WTC11 (cell line): ENCODE measurements around the gene LMTK2. TPM values are rescaled to one million over a fixed set of nuclear protein-coding genes. Genes with fewer than 3 reads are reported as not detected.

Source experiments
- ATAC-seq: fragments of 200-7000 bp; cut with Tn5 transposase; 2 replicates; pipeline ENCODE4 v1.10.0; 2021; ENCODE audit warnings: mild to moderate bottlenecking, moderate library complexity
- CTCF ChIA-PET: fragments of 300-600 bp; sonication (Branson Sonifier 250); formaldehyde crosslinking; loops from one replicate; lab custom pipeline; 2021; ENCODE audit warnings: antibody characterized with exemption; lab: Charles Lee
- POLR2A ChIA-PET: fragments of 350-600 bp; sonication (Branson Sonifier 250); formaldehyde crosslinking; loops from one replicate; lab custom pipeline; 2021; ENCODE audit warnings: antibody characterized with exemption; lab: Charles Lee
- DNase-seq: peaks from one replicate; pipeline ENCODE4 v3.0.0; 2021; ENCODE audit warnings: low spot score
- H3K27ac Mint-ChIP-seq: 2 replicates; pipeline ENCODE4 v1.8.0; 2021; ENCODE audit warnings: mixed read lengths
- H3K27me3 Mint-ChIP-seq: 2 replicates; pipeline ENCODE4 v1.8.0; 2021; ENCODE audit warnings: low read depth, mild to moderate bottlenecking, moderate library complexity, mixed read lengths
- H3K36me3 Mint-ChIP-seq: 2 replicates; pipeline ENCODE4 v1.8.0; 2021; ENCODE audit warnings: mixed read lengths
- H3K4me1 Mint-ChIP-seq: 2 replicates; pipeline ENCODE4 v1.8.0; 2022; ENCODE audit warnings: mixed read lengths
- H3K4me3 Mint-ChIP-seq: 2 replicates; pipeline ENCODE4 v1.8.0; 2021; ENCODE audit warnings: mild to moderate bottlenecking, moderate library complexity, mixed read lengths
- H3K9me3 Mint-ChIP-seq: 2 replicates; pipeline ENCODE4 v1.8.0; 2021; ENCODE audit warnings: mixed read lengths
- ATF1 ChIP-seq: sonication (generic); formaldehyde crosslinking; IDR thresholded peaks from 2 replicates; pipeline ENCODE4 v1.8.1; 2023; ENCODE audit warnings: mild to moderate bottlenecking, moderate library complexity, missing genetic modification reagents
- E2F4 ChIP-seq: sonication (generic); formaldehyde crosslinking; IDR thresholded peaks from 2 replicates; pipeline ENCODE4 v1.8.1; 2022; ENCODE audit warnings: low read depth, mild to moderate bottlenecking, moderate library complexity, missing genetic modification reagents, borderline replicate concordance
- EMX1 ChIP-seq: fragments of 250-450 bp; sonication (Bioruptor Pico); IDR thresholded peaks from 2 replicates; pipeline ENCODE4 v1.8.0; 2021; ENCODE audit warnings: mild to moderate bottlenecking
- GRHL2 ChIP-seq: fragments of 250-450 bp; sonication (Bioruptor Pico); IDR thresholded peaks from 2 replicates; pipeline ENCODE4 v1.8.0; 2022; ENCODE audit warnings: mild to moderate bottlenecking, moderate library complexity; ENCODE audit not compliant: insufficient replicate concordance, severe bottlenecking
- HMGA2 ChIP-seq: fragments of 250-450 bp; sonication (Bioruptor Pico); IDR thresholded peaks from 2 replicates; pipeline ENCODE4 v1.4.0; 2021; ENCODE audit warnings: mild to moderate bottlenecking, moderate library complexity
- NFE2L1 ChIP-seq: sonication (generic); formaldehyde crosslinking; IDR thresholded peaks from 2 replicates; pipeline ENCODE4 v1.8.1; 2023; ENCODE audit warnings: missing genetic modification reagents
- NR1H2 ChIP-seq: sonication (generic); formaldehyde crosslinking; IDR thresholded peaks from 2 replicates; pipeline ENCODE4 v1.9.0; 2021; ENCODE audit warnings: mild to moderate bottlenecking, moderate library complexity, missing genetic modification reagents
- RELA ChIP-seq: sonication (generic); formaldehyde crosslinking; IDR thresholded peaks from 2 replicates; pipeline ENCODE4 v1.8.1; 2022; ENCODE audit warnings: missing genetic modification reagents, mild to moderate bottlenecking, borderline replicate concordance
- RORB ChIP-seq: fragments of 250-450 bp; sonication (Bioruptor Pico); IDR thresholded peaks from 2 replicates; pipeline ENCODE4 v1.9.0; 2021; ENCODE audit warnings: mild to moderate bottlenecking
- TCF7 ChIP-seq: sonication (generic); formaldehyde crosslinking; IDR thresholded peaks from 2 replicates; pipeline ENCODE4 v1.8.0; 2022; ENCODE audit warnings: mild to moderate bottlenecking, low read depth, missing genetic modification reagents, moderate library complexity
- TEAD1 ChIP-seq: sonication (generic); formaldehyde crosslinking; IDR thresholded peaks from 2 replicates; pipeline ENCODE4 v1.8.0; 2022; ENCODE audit warnings: mild to moderate bottlenecking, missing genetic modification reagents
- ZNF121 ChIP-seq: sonication (generic); formaldehyde crosslinking; IDR thresholded peaks from 2 replicates; pipeline ENCODE4 v1.8.0; 2023; ENCODE audit warnings: missing genetic modification reagents
- ZNF232 ChIP-seq: sonication (generic); formaldehyde crosslinking; IDR thresholded peaks from 2 replicates; pipeline ENCODE4 v1.8.0; 2022; ENCODE audit warnings: mild to moderate bottlenecking, missing genetic modification reagents
- ZNF317 ChIP-seq: sonication (generic); formaldehyde crosslinking; IDR thresholded peaks from 2 replicates; pipeline ENCODE4 v1.8.1; 2023; ENCODE audit warnings: low read depth, mild to moderate bottlenecking, moderate library complexity, missing genetic modification reagents, borderline replicate concordance
- total RNA-seq: library from RNA; stranded (reverse); gene quantifications from 3 replicates; pipeline ENCODE4 v1.2.3, GENCODE V29; 2021
- TF ChIP-seq, protein P1 (sequence below): sonication (generic); formaldehyde crosslinking; IDR thresholded peaks from 2 replicates; pipeline ENCODE4 v1.8.1; 2023; ENCODE audit warnings: mild to moderate bottlenecking, missing genetic modification reagents, moderate library complexity
- TF ChIP-seq, protein P2 (sequence below): sonication (generic); formaldehyde crosslinking; IDR thresholded peaks from 2 replicates; pipeline ENCODE4 v1.8.1; 2022; ENCODE audit warnings: low read depth, missing genetic modification reagents, borderline replicate concordance
- TF ChIP-seq, protein P3 (sequence below): fragments of 250-450 bp; sonication (Bioruptor Pico); conservative IDR thresholded peaks from 2 replicates; pipeline ENCODE4 v1.9.0; 2021; ENCODE audit warnings: mild to moderate bottlenecking
- TF ChIP-seq, protein P4 (sequence below): sonication (generic); formaldehyde crosslinking; IDR thresholded peaks from 2 replicates; pipeline ENCODE4 v1.8.0; 2022; ENCODE audit warnings: missing genetic modification reagents
- TF ChIP-seq, protein P5 (sequence below): fragments of 250-450 bp; sonication (Bioruptor Pico); IDR thresholded peaks from 2 replicates; pipeline ENCODE4 v1.9.0; 2021; ENCODE audit warnings: moderate library complexity, mild to moderate bottlenecking, inconsistent platforms, borderline replicate concordance
- TF ChIP-seq, protein P6 (sequence below): sonication (generic); formaldehyde crosslinking; conservative IDR thresholded peaks from 2 replicates; pipeline ENCODE4 v1.8.1; 2023; ENCODE audit warnings: mild to moderate bottlenecking, low read depth, missing genetic modification reagents, moderate library complexity

The LMTK2 gene
- total RNA-seq, 1 experiment from 2014 or later, result 24.3 TPM

- ATAC-seq (peak; percentile 10; the same call in 1 of the 2 replicates), DNase-seq (no peak)
- Mint-ChIP-seq H3K4me1 (peaks cover 54% of the 10 kb centered on the region), H3K27me3 (no peaks in the 10 kb centered on the region), H3K36me3 (peaks cover 2% of the 10 kb centered on the region; the same call in 1 of the 2 replicates), H3K27ac (peak overlapping the region; percentile 88), H3K4me3 (no peak overlapping the region), H3K9me3 (no peaks in the 10 kb centered on the region)
- POLR2A ChIA-PET, result no interaction called here
- CTCF ChIA-PET, result interaction anchor here (0.6 to 1.5 kb wide), 4 partner anchors 15 to 112 kb away, joined by 3 to 8 read pairs (median 4); no protein-coding TSS in a partner anchor
- TF ChIP-seq, protein P1, sequence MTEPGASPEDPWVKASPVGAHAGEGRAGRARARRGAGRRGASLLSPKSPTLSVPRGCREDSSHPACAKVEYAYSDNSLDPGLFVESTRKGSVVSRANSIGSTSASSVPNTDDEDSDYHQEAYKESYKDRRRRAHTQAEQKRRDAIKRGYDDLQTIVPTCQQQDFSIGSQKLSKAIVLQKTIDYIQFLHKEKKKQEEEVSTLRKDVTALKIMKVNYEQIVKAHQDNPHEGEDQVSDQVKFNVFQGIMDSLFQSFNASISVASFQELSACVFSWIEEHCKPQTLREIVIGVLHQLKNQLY, result no peak
- TF ChIP-seq HMGA2 (CRISPR knock-in tag) (no peak), RELA (CRISPR knock-in tag) (no peak), NR1H2 (CRISPR knock-in tag) (no peak), TEAD1 (no peak), GRHL2 (CRISPR knock-in tag) (no peak)
Observed at GRCh38 chr7:98133181-98133580, 26.5 kb downstream of the LMTK2 start.

DNA sequence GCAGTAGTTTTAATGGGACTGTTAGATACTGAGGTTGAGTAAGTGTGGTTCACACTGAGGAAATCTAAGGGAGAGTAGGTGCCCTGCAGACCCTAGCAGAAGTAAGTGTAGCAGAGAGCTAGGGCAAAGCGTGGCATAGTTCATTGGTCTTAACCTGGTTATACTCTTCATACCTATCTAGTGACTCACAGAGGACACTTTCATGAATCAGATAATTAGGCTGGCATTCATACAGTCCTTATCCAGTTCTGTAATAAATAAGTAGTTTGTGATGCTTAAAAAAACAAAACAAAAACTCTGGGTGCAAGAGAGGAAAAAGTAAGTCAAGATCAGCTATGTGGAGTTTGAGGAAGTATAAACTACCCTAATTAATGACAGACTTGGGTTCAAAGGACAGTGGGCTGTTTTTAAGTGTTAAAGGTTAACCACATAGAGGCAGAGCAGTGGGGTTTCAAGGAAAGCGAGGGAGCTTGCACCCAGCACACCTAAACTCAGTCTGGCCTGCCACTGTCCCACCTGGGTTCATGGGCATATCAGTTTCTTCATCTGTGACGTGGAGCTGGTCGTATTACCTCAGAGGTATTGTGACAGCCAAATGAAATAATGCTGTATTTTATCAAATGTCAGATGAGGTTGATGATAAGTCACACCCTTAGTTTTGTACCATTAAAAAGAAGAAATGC lies 27.1 kb downstream of the LMTK2 start:
- no peak for DNase-seq
- peak overlapping the region; percentile 74 for H3K27ac Mint-ChIP-seq
- CTCF ChIA-PET, result interaction anchor here (0.6 to 1.5 kb wide), 3 partner anchors 15 to 112 kb away, joined by 3 to 8 read pairs (median 4); no protein-coding TSS in a partner anchor
- TF ChIP-seq, protein P2, sequence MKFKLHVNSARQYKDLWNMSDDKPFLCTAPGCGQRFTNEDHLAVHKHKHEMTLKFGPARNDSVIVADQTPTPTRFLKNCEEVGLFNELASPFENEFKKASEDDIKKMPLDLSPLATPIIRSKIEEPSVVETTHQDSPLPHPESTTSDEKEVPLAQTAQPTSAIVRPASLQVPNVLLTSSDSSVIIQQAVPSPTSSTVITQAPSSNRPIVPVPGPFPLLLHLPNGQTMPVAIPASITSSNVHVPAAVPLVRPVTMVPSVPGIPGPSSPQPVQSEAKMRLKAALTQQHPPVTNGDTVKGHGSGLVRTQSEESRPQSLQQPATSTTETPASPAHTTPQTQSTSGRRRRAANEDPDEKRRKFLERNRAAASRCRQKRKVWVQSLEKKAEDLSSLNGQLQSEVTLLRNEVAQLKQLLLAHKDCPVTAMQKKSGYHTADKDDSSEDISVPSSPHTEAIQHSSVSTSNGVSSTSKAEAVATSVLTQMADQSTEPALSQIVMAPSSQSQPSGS (CRISPR knock-in tag), result no peak
- TF ChIP-seq, protein P3, sequence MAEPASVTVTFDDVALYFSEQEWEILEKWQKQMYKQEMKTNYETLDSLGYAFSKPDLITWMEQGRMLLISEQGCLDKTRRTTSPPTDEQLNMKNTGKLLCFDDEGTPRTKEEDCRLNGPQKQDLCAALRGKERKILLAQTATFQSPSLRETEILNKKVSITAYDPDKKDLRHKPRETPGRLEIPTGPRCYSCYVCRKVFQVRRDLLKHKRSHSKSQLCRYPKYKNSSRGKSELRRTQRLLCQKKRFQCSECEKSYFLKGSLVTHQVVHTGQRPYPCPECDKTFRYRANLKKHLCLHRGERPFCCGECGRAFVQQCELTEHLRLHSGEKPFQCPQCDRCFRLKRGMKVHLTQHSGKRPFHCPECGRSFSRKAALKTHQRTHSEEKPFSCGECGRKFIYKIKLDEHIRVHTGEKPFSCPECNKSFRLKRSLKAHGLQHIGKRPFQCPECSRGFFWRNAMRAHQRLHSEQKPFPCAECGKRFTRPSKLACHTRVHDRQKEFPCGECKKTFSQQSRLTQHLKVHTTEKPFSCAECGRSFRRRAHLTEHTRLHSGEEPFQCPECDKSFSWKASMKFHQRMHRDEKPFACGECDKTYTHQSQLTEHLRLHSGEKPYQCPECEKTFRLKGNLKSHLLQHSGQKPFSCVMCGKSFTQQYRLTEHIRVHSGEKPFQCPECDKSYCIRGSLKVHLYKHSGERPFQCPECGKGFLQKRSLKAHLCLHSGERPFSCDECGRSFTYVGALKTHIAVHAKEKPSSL (CRISPR knock-in tag), result no peak
- TF ChIP-seq NFE2L1, result no peak
- TF ChIP-seq, protein P4, sequence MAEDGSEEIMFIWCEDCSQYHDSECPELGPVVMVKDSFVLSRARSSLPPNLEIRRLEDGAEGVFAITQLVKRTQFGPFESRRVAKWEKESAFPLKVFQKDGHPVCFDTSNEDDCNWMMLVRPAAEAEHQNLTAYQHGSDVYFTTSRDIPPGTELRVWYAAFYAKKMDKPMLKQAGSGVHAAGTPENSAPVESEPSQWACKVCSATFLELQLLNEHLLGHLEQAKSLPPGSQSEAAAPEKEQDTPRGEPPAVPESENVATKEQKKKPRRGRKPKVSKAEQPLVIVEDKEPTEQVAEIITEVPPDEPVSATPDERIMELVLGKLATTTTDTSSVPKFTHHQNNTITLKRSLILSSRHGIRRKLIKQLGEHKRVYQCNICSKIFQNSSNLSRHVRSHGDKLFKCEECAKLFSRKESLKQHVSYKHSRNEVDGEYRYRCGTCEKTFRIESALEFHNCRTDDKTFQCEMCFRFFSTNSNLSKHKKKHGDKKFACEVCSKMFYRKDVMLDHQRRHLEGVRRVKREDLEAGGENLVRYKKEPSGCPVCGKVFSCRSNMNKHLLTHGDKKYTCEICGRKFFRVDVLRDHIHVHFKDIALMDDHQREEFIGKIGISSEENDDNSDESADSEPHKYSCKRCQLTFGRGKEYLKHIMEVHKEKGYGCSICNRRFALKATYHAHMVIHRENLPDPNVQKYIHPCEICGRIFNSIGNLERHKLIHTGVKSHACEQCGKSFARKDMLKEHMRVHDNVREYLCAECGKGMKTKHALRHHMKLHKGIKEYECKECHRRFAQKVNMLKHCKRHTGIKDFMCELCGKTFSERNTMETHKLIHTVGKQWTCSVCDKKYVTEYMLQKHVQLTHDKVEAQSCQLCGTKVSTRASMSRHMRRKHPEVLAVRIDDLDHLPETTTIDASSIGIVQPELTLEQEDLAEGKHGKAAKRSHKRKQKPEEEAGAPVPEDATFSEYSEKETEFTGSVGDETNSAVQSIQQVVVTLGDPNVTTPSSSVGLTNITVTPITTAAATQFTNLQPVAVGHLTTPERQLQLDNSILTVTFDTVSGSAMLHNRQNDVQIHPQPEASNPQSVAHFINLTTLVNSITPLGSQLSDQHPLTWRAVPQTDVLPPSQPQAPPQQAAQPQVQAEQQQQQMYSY (CRISPR knock-in tag), result no peak
- TF ChIP-seq E2F4 (CRISPR knock-in tag), result no peak
- no peak for TF ChIP-seq TEAD1
- no peak for TF ChIP-seq RORB (CRISPR knock-in tag)
- TF ChIP-seq, protein P5, sequence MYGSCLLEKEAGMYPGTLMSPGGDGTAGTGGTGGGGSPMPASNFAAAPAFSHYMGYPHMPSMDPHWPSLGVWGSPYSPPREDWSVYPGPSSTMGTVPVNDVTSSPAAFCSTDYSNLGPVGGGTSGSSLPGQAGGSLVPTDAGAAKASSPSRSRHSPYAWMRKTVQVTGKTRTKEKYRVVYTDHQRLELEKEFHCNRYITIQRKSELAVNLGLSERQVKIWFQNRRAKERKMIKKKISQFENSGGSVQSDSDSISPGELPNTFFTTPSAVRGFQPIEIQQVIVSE (CRISPR knock-in tag), result no peak
- no peak for TF ChIP-seq ZNF121 (CRISPR knock-in tag)
- TF ChIP-seq GRHL2 (CRISPR knock-in tag), result no peak
- no peak for TF ChIP-seq ATF1 (CRISPR knock-in tag)
- TF ChIP-seq ZNF317 (CRISPR knock-in tag), result no peak
- TF ChIP-seq EMX1 (CRISPR knock-in tag), result no peak
- no peak for TF ChIP-seq TCF7 (CRISPR knock-in tag)
- no peak for TF ChIP-seq RELA (CRISPR knock-in tag)
- no peak for TF ChIP-seq ZNF232 (CRISPR knock-in tag)
- TF ChIP-seq, protein P6, sequence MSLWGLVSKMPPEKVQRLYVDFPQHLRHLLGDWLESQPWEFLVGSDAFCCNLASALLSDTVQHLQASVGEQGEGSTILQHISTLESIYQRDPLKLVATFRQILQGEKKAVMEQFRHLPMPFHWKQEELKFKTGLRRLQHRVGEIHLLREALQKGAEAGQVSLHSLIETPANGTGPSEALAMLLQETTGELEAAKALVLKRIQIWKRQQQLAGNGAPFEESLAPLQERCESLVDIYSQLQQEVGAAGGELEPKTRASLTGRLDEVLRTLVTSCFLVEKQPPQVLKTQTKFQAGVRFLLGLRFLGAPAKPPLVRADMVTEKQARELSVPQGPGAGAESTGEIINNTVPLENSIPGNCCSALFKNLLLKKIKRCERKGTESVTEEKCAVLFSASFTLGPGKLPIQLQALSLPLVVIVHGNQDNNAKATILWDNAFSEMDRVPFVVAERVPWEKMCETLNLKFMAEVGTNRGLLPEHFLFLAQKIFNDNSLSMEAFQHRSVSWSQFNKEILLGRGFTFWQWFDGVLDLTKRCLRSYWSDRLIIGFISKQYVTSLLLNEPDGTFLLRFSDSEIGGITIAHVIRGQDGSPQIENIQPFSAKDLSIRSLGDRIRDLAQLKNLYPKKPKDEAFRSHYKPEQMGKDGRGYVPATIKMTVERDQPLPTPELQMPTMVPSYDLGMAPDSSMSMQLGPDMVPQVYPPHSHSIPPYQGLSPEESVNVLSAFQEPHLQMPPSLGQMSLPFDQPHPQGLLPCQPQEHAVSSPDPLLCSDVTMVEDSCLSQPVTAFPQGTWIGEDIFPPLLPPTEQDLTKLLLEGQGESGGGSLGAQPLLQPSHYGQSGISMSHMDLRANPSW (CRISPR knock-in tag), result no peak

More for the DNA sequence above, 27.1 kb downstream of the LMTK2 start:
- H3K9me3 Mint-ChIP-seq, result no peaks in the 10 kb centered on the region
- peaks cover 2% of the 10 kb centered on the region; the same call in 1 of the 2 replicates for H3K36me3 Mint-ChIP-seq
- H3K4me1 Mint-ChIP-seq, result peaks cover 54% of the 10 kb centered on the region
- H3K27me3 Mint-ChIP-seq, result no peaks in the 10 kb centered on the region
- POLR2A ChIA-PET, result interaction anchor here (0.6 kb wide), 1 partner anchor 25 kb away, joined by 3 read pairs; no protein-coding TSS in a partner anchor
- no peak for ATAC-seq
- H3K4me3 Mint-ChIP-seq, result no peak overlapping the region
